ENCODE results near the gene HSH2D.
"Not testable (repeated sequence)": the region's sequence is repeated elsewhere in the genome, so short reads cannot be mapped to it uniquely, and the experiment has no call there.

DNA sequence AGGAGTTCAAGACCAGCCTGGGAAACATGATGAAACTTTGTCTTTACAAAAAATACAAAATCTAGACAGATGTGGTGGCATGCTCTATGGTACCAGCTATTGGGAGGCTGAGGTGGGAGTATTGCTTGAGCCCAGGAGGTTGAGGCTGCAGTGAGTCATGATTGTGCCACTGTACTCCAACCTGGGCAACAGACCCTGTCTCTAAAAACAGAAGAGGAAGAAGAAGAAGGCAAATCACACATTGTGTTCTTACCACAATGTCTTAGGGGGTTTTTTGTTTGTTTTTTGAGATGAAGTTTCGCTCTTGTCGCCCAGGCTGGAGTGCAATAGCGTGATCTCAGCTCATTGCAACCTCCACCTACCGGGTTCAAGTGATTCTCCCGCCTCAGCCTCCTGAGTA is 35.4 kb downstream of the HSH2D start:
- TF ChIP-seq CTCF (IDR thresholded peaks at IDR 0.05; ENCODE audit: low read length); EZH2 (IDR thresholded peaks at IDR 0.05; ENCODE audit: borderline replicate concordance, low read length): not testable (repeated sequence)
